ENCODE measurements around the gene CRACR2A. TPM values are rescaled to one million over a fixed set of nuclear protein-coding genes. Genes with fewer than 3 reads are reported as not detected.

CRACR2A gene
- total RNA-seq, 1 donor from 2014 or later, result 3.0 TPM

DNA sequence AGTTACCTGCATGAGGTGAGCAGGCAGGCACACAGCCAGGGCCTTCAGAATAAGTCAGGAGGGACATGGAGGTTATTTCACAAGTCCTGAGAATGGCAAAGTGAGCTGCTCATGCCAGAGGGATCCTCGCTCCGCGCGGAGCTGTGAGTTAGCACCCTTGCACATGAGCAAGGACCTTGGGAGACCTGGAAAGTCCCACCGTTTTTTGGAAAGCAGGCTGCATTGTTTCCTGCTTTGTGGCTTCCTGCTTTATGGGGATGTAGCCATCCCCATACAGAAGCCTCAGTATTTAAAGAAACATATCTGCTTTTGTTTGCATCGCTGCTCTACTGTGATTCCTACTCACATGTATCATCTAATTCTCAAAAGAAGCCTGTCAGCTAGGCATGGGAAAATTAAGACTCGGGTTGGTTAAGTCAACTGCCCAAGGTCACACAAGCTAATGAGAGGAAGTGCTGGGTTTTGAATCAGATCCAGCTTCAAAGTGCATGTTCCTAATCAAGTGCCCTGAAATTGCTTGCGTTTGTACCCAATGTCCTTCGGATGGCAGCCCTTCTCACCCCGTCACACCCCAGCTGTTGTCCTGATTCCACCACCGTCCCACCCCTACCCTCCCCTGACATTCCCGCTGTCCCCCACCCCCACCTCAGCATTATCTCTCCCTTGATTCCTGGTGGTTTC is 106.2 kb downstream of the CRACR2A start:
- no peak for ATAC-seq

GRCh38 chr12:3645091-3645490 is 107.8 kb downstream of the CRACR2A start:
- no peak for ATAC-seq

- no peak for ATAC-seq
These were observed 108.8 kb downstream of the CRACR2A start for GRCh38 chr12:3644104-3644503.

- no peak for ATAC-seq
These were observed 111.4 kb downstream of the CRACR2A start for GRCh38 chr12:3641428-3642018.

DNA sequence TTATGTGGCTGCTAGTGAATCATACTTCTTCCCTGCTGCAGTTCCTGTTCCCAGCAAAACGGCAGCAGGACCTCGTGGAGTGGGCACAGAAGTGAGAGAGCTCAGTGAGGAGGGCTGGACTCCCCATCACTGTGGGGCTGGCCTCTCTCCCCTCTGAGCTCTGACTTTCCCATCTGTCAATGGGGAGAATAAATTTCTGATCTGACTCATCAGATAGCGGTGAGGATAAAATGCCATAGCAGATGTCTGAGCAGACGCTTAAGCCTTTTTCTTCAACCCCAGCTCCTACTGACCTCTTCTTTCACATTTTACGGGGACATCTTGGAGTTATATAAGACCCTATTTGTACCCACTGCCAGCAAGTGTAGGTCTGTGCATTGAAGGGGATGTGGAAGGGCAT is 116.6 kb downstream of the CRACR2A start:
- ATAC-seq, result no peak

- ATAC-seq, result no peak
These were observed 118.6 kb downstream of the CRACR2A start for GRCh38 chr12:3634348-3634747.

- ATAC-seq, result no peak
These were observed 119.5 kb downstream of the CRACR2A start for GRCh38 chr12:3633396-3633795.

GRCh38 chr12:3632754-3633153 is 120.2 kb downstream of the CRACR2A start:
- ATAC-seq, result no peak

DNA sequence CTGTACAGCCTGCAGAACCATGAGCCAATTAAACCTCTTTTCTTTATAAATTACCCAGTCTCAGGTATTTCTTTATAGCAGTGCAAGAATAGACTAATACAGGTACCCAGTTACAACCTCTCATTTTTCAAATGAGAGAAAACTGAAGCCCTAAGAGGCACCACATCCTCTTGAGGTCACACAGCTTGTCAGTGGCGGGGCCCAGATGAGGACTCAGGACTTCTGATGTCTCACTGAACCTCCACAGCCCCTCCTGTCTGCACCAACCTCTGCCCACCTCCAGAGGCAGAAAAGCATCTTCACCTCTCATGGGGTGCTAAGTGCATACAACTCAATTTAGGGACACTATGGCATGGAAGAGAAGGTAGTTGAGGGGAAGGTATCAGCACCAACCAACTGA is 120.7 kb downstream of the CRACR2A start:
- no peak for ATAC-seq

DNA sequence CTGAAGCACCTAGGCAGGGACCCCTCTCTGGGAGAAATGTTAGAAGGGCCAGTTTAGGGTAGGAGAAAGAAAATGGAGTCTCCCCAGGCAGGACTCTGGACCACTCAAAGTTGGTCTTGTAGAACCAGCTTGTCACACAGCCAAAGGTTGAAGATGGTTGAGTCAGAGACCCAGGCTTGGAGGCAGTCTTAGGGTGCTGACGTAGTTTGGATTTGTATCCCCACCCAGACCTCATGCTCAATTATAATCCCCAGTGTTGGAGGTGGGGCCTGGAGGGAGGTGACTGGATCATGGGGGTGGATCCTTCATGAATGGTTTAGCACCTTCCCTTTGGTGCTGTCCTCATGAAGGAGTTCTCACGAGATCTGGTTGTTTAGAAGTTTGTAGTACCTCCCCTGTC is 121.2 kb downstream of the CRACR2A start:
- ATAC-seq, result no peak

GRCh38 chr12:3631272-3631637 is 121.7 kb downstream of the CRACR2A start:
- no peak for ATAC-seq

DNA sequence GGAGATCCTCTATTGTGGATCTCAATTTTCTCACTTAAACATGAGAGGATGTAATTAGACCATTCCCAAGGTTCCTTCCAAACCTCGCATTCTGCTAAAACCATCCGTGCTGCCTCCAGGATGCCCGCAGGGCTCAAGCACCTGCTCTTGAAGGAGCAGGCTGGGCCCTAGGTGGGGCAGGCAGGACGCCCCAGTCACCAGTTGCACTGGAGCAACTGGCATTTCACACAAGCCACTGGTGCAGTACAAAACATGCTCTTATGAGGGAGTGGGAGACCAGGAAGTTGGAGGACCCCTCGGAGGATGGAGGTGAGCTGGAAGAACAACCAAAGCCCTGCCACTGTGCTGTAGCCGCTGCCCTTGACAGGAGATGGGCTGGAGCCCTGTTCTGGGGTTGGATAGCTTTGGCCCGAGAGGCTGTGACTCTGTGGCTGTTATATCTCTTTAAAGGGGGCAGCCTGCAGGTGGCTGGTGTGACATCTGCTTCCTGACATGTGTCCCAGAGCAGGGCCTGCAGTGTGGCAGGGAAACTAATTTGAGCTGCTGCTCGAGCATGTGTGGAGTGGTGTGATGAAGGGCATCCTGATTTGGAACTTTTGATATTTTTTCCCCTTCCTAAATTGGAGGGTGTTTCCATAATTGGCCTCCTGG is 122.2 kb downstream of the CRACR2A start:
- no peak for ATAC-seq

- no peak for ATAC-seq
These were observed 122.8 kb downstream of the CRACR2A start for GRCh38 chr12:3630111-3630510.

DNA sequence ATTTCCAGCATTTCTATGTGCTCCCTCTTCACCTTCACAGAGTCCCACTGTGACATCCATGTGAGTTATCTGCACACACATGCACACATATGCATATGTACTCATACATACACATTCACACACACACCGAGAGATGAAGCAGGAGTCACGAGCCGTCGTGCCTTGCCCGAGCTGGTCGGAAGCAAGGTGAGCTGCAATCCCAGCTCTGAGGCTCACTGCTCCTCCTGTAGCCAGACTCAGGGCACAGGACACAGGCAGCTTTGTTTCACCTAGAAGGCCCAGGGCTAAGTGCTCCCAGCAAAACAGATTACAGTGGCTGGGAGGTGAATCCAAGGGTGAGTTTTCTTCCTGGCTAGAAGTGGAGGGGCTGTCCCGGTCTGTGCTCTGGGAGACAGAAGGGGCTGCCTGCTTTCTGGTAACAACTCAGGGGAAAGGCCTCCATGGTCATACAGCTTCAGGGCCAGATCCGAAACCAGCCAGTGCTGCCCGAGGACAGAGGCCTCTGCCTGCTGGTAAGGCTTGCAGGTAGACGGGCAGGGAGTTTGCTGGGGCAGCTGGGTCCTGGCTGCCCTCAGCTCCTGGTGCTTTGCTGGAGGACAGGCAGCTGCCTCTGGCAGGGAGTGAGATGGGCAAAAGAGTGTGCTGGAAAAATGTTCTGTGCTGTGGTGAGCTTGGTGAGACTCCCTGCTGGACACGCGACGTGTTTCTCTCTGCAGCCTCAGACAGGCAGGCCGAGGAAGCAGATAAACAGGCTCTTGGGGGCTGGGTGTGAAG is 123.7 kb downstream of the CRACR2A start:
- no peak for ATAC-seq

GRCh38 chr12:3628629-3629028 is 124.3 kb downstream of the CRACR2A start:
- ATAC-seq, result no peak

- ATAC-seq, result no peak
These were observed 125.6 kb downstream of the CRACR2A start for GRCh38 chr12:3627336-3627735.

GRCh38 chr12:3624273-3624672 is 128.6 kb downstream of the CRACR2A start:
- no peak for ATAC-seq

DNA sequence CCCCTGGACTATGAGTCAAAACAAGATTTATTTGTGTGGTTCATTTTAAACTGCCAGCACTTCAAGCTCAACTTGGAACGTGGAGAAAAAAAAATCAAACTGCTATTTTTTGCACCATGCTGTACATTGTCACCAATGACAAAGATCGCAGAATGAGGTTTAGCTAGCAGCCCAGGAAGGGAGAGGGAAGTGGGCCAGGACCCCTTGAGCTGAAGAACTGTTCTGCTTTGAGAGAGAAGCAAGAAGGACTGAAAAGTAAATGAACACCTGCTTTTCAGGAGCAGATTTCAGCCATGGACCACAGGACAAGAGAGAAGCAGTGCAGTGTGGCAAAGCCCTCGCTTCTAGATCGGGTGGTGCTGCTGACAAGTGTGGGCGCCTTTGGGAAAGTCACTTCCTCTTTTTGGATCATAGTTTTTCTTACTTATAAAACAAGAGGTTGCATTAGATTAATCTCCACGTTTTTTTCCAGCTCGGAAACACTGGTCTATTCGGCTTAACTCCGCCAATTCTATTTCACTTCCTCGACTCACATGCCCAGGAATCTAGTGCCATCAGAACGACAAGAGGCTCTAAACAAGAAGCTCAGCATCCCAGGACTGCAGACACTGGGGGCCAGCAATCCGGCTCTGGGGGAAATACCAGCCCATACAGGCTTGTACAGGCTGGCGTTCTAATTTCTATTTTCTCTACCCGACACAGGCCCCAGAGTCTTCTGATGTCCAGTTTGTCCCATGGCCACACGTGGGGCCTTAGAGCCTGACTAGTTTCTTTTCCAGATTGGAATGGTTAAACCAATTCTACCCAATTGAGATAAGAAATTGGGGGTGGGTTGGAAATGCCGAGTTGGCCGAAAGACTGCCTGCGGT is 129.9 kb downstream of the CRACR2A start:
- no peak for ATAC-seq

GRCh38 chr12:3622021-3622821 is 130.7 kb downstream of the CRACR2A start:
- no peak for ATAC-seq

DNA sequence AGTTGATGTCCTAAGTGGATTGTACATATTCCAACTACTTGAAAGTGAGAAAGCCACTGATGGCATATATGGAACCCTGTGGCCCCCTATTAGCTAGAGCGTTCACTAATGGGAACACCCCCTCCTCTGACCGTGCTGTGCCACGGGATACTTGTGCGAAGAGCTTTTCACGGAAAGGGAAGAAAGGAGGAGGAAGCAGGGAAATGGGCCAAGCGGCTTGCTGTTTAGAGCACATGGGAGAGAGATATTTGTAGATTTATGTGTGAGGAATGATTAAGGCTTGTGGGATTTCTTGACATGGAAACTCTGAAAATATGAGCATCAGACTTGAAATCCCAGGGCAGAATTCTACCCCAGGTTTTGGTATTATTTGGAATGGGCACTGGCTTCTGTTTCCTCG is 132.1 kb downstream of the CRACR2A start:
- ATAC-seq, result no peak

- no peak for ATAC-seq
These were observed 135.3 kb downstream of the CRACR2A start for GRCh38 chr12:3617565-3617964.

DNA sequence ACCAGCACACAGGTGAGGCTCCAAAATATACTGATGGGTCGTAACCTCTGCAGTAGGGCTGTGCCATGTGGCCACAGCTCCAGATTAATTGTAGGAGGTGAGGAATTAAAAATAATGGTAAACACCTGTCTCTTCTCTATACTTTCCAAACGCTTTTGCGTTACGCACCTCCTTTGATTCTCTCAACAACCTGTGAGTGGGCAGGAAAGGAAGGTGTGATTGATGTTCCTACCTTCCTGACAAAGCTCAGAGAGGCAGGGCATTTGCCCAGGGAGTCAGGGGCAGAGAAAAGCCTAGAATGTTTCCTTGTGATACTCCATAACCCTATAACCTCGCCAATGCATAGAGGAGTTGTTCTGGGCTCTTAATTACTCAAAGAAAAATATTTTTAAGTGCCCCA is 137.0 kb downstream of the CRACR2A start:
- ATAC-seq, result no peak

All from esophagus mucosa (tissue), 1 donor.